Left ventricle myocardium inferior (tissue), 1 donor: Measurements from ENCODE around the gene PFKFB4. TPM values are rescaled to one million over a fixed set of nuclear protein-coding genes. Genes with fewer than 3 reads are reported as not detected.

Experiments
- DNase-seq: peaks from one replicate; pipeline ENCODE4 v3.0.0-alpha.2; 2020
- H3K27ac ChIP-seq: fragments of 200-600 bp; replicated peaks from 2 replicates; pipeline ENCODE4 v1.8.0; 2021
- H3K27me3 ChIP-seq: fragments of 200-600 bp; 2 replicates; pipeline ENCODE4 v1.8.0; 2021; ENCODE audit warnings: low read depth
- H3K36me3 ChIP-seq: fragments of 200-600 bp; 2 replicates; pipeline ENCODE4 v1.8.0; 2021
- H3K4me1 ChIP-seq: fragments of 200-600 bp; 2 replicates; pipeline ENCODE4 v1.8.0; 2021
- H3K4me3 ChIP-seq: fragments of 200-600 bp; 2 replicates; pipeline ENCODE4 v1.8.0; 2021; ENCODE audit warnings: mild to moderate bottlenecking, moderate library complexity
- H3K9me3 ChIP-seq: fragments of 200-600 bp; replicated peaks from 2 replicates; pipeline ENCODE4 v1.8.0; 2021
- intact Hi-C: fragments of 100-400 bp; cut with micrococcal nuclease; formaldehyde crosslinking; loops from one replicate; pipeline ENCODE4 v1.11.0; 2022
- total RNA-seq: library from RNA; stranded (reverse); fragmentation: NEBNext Ultra II Directional; extraction: Animal tissue kit (Norgen Biotek cat#: 25700); gene quantifications from one replicate; pipeline ENCODE4 v1.2.1, GENCODE V29; 2021
- TF ChIP-seq, protein P1 (sequence below): fragments of 200-600 bp; IDR thresholded peaks from 2 replicates; pipeline ENCODE4 v1.8.0; 2021; ENCODE audit warnings: antibody characterized with exemption, mild to moderate bottlenecking, borderline replicate concordance
- donor health status: DM: no; HTN: yes; CAD: no; lungs with severe emphysema.

PFKFB4 gene
- total RNA-seq, 1 donor from 2014 or later = 1.5 TPM

- DNase-seq = no peak
- H3K36me3 ChIP-seq = no peaks in the 10 kb centered on the region
- H3K27ac ChIP-seq = peak overlapping the region; percentile 96
- peaks cover 39% of the 10 kb centered on the region for H3K4me1 ChIP-seq
- intact Hi-C loops = no loop called here
- no peaks in the 10 kb centered on the region for H3K27me3 ChIP-seq
- H3K4me3 ChIP-seq = peak overlapping the region; percentile 79
- TF ChIP-seq, protein P1, sequence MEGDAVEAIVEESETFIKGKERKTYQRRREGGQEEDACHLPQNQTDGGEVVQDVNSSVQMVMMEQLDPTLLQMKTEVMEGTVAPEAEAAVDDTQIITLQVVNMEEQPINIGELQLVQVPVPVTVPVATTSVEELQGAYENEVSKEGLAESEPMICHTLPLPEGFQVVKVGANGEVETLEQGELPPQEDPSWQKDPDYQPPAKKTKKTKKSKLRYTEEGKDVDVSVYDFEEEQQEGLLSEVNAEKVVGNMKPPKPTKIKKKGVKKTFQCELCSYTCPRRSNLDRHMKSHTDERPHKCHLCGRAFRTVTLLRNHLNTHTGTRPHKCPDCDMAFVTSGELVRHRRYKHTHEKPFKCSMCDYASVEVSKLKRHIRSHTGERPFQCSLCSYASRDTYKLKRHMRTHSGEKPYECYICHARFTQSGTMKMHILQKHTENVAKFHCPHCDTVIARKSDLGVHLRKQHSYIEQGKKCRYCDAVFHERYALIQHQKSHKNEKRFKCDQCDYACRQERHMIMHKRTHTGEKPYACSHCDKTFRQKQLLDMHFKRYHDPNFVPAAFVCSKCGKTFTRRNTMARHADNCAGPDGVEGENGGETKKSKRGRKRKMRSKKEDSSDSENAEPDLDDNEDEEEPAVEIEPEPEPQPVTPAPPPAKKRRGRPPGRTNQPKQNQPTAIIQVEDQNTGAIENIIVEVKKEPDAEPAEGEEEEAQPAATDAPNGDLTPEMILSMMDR = no peak
- H3K9me3 ChIP-seq = no peaks in the 10 kb centered on the region
These were observed 51.5 kb downstream of the PFKFB4 start for GRCh38 chr3:48505146-48505545.

DNA sequence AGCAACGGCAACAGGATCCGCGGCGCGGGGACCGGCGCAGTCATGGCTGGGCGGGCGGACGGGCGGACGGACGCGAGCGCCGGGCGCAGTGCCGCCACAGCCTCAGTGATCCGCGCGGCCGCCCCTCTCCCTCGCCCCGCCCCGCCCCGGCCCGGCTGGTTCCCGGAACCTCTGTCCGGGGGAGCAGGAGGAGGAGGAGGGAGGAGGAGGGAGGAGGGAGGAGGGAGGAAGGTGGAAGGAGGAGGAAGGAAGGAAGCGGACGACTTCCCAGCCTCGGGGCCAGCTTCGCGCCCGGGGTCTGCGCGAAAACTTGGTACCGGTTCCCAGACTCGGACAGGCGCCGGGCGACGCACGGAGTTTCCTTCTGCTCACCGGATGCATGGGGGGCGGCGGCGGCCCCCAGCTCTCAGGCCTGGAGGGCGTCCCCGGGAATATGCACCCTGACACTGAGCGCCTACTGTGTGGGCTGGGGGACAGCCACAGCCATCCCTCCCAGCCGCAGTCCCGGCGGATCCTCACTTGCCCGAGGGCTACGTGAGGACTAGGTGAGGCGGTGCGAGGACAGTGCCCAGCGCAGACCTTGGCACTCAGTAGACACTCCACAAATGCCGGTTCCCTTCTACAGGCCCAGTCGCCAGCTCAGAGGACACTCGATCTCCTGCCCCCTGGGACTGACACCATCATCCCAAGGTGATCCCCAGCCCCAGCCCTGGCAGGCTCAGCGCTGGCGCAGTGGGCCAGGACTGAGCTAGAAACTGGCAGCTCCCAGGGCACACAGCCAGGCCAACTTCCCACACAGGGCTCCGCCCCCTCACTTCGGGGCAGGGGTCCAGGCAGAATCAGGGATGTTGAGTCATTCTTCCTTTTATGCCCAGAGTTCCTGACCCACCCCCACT lies 52.3 kb downstream of the PFKFB4 start, which contains the start of gene SHISA5:
Gene SHISA5 (minus strand): TSS at position 124 of the 896 bp plus-strand sequence. CDS start 80 bp downstream, at position 44.
- Histone ChIP-seq H3K4me3 (peak within 1 kb of the TSS; percentile 79), H3K27ac (peak within 1 kb of the TSS; percentile 96), H3K36me3 (peaks cover under 1% of the 10 kb centered on the region), H3K4me1 (peaks cover 39% of the 10 kb centered on the region), H3K27me3 (no peaks in the 10 kb centered on the region), H3K9me3 (no peaks in the 10 kb centered on the region)
- TF ChIP-seq, protein P1 = no peak
- intact Hi-C loops = no loop called here
- peak; percentile 88 for DNase-seq

DNA sequence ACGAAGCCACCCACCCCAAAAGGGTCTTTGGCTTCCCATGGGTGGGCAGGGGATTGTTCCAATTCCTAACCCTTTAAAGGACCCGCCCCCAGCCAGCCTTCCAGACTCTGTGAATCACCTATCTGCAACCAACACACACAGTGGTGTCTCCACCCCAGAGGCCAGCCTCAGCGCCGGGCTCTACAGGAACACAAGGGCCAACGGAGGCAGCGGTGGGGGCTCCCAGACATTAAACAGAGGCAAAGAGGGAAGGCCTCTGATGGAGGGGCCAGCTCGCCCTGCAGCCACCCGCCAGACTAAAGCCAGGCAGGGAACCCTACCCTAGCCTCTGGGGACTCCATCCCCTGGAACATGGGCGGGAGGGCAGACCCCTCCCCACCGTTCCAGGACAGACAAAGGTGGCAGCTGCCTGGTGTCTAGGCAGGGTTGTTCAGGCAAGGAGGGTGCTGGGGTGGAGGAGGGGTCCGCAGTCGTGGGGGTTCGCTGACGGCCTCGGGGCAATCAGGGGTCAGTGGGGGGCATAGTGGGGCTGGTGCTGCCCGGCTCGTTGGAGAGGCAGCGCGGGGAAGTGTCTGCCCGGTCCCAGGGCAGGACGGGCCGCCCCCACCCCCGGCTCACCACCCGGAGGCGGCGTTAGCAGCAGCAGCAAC lies 53.1 kb downstream of the PFKFB4 start:
- peak; percentile 42 for DNase-seq
- H3K4me1 ChIP-seq = peaks cover 39% of the 10 kb centered on the region
- TF ChIP-seq, protein P1 = no peak
- peaks cover 6% of the 10 kb centered on the region for H3K36me3 ChIP-seq
- intact Hi-C loops = no loop called here
- no peaks in the 10 kb centered on the region for H3K27me3 ChIP-seq
- no peaks in the 10 kb centered on the region for H3K9me3 ChIP-seq
- H3K4me3 ChIP-seq = peak overlapping the region; percentile 79
- peak overlapping the region; percentile 96 for H3K27ac ChIP-seq

GRCh38 chr3:48502728-48503168 lies 53.9 kb downstream of the PFKFB4 start:
- TF ChIP-seq, protein P1 = no peak
- DNase-seq = peak; percentile 54
- peak overlapping the region; percentile 79 for H3K4me3 ChIP-seq
- H3K27me3 ChIP-seq = no peaks in the 10 kb centered on the region
- peaks cover 13% of the 10 kb centered on the region for H3K36me3 ChIP-seq
- H3K4me1 ChIP-seq = peaks cover 39% of the 10 kb centered on the region
- H3K9me3 ChIP-seq = peaks cover 4% of the 10 kb centered on the region
- peak overlapping the region; percentile 96 for H3K27ac ChIP-seq
- intact Hi-C loops = no loop called here

- Histone ChIP-seq H3K27me3 (no peaks in the 10 kb centered on the region), H3K9me3 (peaks cover 4% of the 10 kb centered on the region), H3K36me3 (peaks cover 17% of the 10 kb centered on the region), H3K4me1 (peaks cover 39% of the 10 kb centered on the region), H3K27ac (peak overlapping the region; percentile 96), H3K4me3 (peak overlapping the region; percentile 79)
- TF ChIP-seq, protein P1 = no peak
- DNase-seq = no peak
- intact Hi-C loops = no loop called here
These were observed 54.5 kb downstream of the PFKFB4 start for GRCh38 chr3:48502121-48502520.
